Measurements from ENCODE around the gene TK1. TPM values are rescaled to one million over a fixed set of nuclear protein-coding genes. Genes with fewer than 3 reads are reported as not detected.
A peak's percentile ranks its signal among the peaks of the same experiment; 100 is the strongest.

Gene TK1
- polyA plus RNA-seq, 3 donors = 0.67 to 2.0 (median 1.4) TPM

GRCh38 chr17:78142119-78142861 is 44.6 kb downstream of the TK1 start:
- no peak overlapping the region for H3K9ac ChIP-seq (ENCODE audit: insufficient read depth, low read length, poor library complexity, severe bottlenecking)
- peaks cover 15 to 16% of the 10 kb centered on the region in 2 donors for H3K36me3 ChIP-seq (replicated peaks in 1 of 2; ENCODE audit: control insufficient read depth in 1 of 2, insufficient read depth in 2 of 2, low read length in 2 of 2)
- DNase-seq = peak in 1 of 3 donors; percentile 53
- Mint-ChIP-seq H3K36me3 (peaks cover 12 to 31% of the 10 kb centered on the region in 2 donors), H3K4me3 (no peak overlapping the region), H3K4me1 (peaks cover 72% of the 10 kb centered on the region), H3K27me3 (ENCODE audit: low read depth in 3 of 3) (peaks cover 0 to 4% (median 0%) of the 10 kb centered on the region in 3 donors), H3K27ac (peak overlapping the region in 2 of 7 donors; percentile 9 to 62), H3K9me3 (no peaks in the 10 kb centered on the region)
- H3K27me3 ChIP-seq (ENCODE audit: control insufficient read depth in 2 of 2, insufficient read depth in 2 of 2, low read length in 2 of 2) = no peaks in the 10 kb centered on the region
- no peak overlapping the region for H2AFZ ChIP-seq (ENCODE audit: insufficient read depth, low read depth, low read length, poor library complexity, severe bottlenecking)
- peaks cover 37% of the 10 kb centered on the region for H4K20me1 ChIP-seq (ENCODE audit: insufficient read depth, low read length)
- intact Hi-C loops (cut with micrococcal nuclease) = loop anchor here in 1 of 2 donors (5.0 kb wide), 1 partner anchor 45 kb away; the partner anchor contains the start of genes AFMID and TK1
- TF ChIP-seq CTCF (IDR thresholded peaks at IDR 0.05) = no peak
- H3K27ac ChIP-seq (ENCODE audit: low read depth in 1 of 2, low read length in 2 of 2) = no peak overlapping the region
- H3K4me3 ChIP-seq (replicated peaks in 1 of 3; ENCODE audit: low read depth in 2 of 3, low read length in 3 of 3) = no peak overlapping the region
- H3K79me2 ChIP-seq (ENCODE audit: insufficient read depth, low read length) = peaks cover 10% of the 10 kb centered on the region
- H3K4me2 ChIP-seq (replicated peaks; ENCODE audit: extremely low read depth, low read length, poor library complexity, severe bottlenecking) = no peak overlapping the region
- WGBS (ENCODE audit: insufficient coverage) = 93% methylated on average over 12 of the region's 16 CpGs
- H3K4me1 ChIP-seq (ENCODE audit: control insufficient read depth in 1 of 2, insufficient read depth in 2 of 2, low read length in 2 of 2) = peaks cover 83 to 97% of the 10 kb centered on the region in 2 donors
- no peaks in the 10 kb centered on the region for H3K9me3 ChIP-seq (replicated peaks in 1 of 2; ENCODE audit: control insufficient read depth in 1 of 2, insufficient read depth in 1 of 2, low read length in 2 of 2)

- intact Hi-C loops (cut with micrococcal nuclease) = loop anchor here in 1 of 2 donors (5.0 kb wide), 1 partner anchor 46 kb away; the partner anchor contains the start of genes AFMID and TK1
- TF ChIP-seq CTCF (IDR thresholded peaks at IDR 0.05) = no peak
- no peaks in the 10 kb centered on the region for H3K27me3 ChIP-seq (ENCODE audit: control insufficient read depth in 2 of 2, insufficient read depth in 2 of 2, low read length in 2 of 2)
- Mint-ChIP-seq H3K27me3 (ENCODE audit: low read depth in 3 of 3) (peaks cover 0 to 5% (median 0%) of the 10 kb centered on the region in 3 donors), H3K4me1 (peaks cover 78% of the 10 kb centered on the region), H3K4me3 (no peak overlapping the region), H3K36me3 (peaks cover 18 to 38% of the 10 kb centered on the region in 2 donors), H3K27ac (peak overlapping the region in 1 of 7 donors; percentile 30), H3K9me3 (no peaks in the 10 kb centered on the region)
- no peak overlapping the region for H2AFZ ChIP-seq (ENCODE audit: insufficient read depth, low read depth, low read length, poor library complexity, severe bottlenecking)
- H4K20me1 ChIP-seq (ENCODE audit: insufficient read depth, low read length) = peaks cover 44% of the 10 kb centered on the region
- no peak overlapping the region for H3K4me3 ChIP-seq (replicated peaks in 1 of 3; ENCODE audit: low read depth in 2 of 3, low read length in 3 of 3)
- DNase-seq = no peak
- H3K9ac ChIP-seq (ENCODE audit: insufficient read depth, low read length, poor library complexity, severe bottlenecking) = no peak overlapping the region
- H3K4me1 ChIP-seq (ENCODE audit: control insufficient read depth in 1 of 2, insufficient read depth in 2 of 2, low read length in 2 of 2) = peaks cover 88 to 98% of the 10 kb centered on the region in 2 donors
- no peak overlapping the region for H3K27ac ChIP-seq (ENCODE audit: low read depth in 1 of 2, low read length in 2 of 2)
- no peak overlapping the region for H3K4me2 ChIP-seq (replicated peaks; ENCODE audit: extremely low read depth, low read length, poor library complexity, severe bottlenecking)
- H3K36me3 ChIP-seq (replicated peaks in 1 of 2; ENCODE audit: control insufficient read depth in 1 of 2, insufficient read depth in 2 of 2, low read length in 2 of 2) = peaks cover 19 to 22% of the 10 kb centered on the region in 2 donors
- no peaks in the 10 kb centered on the region for H3K9me3 ChIP-seq (replicated peaks in 1 of 2; ENCODE audit: control insufficient read depth in 1 of 2, insufficient read depth in 1 of 2, low read length in 2 of 2)
- peaks cover 10% of the 10 kb centered on the region for H3K79me2 ChIP-seq (ENCODE audit: insufficient read depth, low read length)
- WGBS (ENCODE audit: insufficient coverage) = 83% methylated on average over 16 of the region's 20 CpGs
Measured at GRCh38 chr17:78141437-78142118, 45.3 kb downstream of the TK1 start.
